ENCODE results near the gene DDX46.
"Not testable (repeated sequence)": the region's sequence is repeated elsewhere in the genome, so short reads cannot be mapped to it uniquely, and the experiment has no call there.

DDX46 gene

DNA sequence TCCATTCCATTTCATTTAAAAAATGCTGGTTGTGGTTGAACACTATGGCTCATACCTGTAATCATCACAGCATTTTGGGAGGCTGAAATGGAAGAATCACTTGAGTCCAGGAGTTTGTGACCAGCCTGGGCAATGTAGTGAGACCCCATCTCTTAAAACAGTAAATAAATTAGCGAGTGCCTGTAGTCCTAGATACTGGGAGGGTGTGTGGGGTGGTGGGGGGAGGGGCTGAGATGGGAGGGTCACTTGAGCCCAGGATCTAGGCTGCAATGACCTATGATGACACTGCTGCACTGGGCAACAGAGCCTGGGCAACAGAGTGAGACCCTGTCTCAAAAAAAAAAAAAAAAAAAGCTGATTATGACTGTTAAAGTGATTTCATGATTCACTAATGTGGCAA is 29.1 kb downstream of the DDX46 start:
- DNase-seq, result no peak

DNA sequence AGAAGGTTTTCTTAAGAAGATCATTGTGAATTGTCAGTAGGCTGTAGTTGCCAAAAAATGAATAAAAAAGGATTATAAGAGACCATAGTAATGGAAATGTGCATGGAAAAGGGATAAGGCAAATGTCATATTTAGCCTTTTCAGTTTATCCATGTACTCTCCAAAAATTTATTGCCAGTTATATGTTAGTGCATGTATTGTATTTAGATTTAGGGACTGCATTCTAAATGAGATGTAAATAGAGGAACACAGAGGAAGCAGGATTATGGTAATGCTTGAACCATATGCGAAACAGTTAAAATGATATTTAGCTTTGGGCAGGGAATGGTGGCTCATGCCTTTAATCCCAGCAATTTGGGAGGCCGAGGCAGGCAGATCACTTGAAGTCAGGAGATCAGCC is 33.0 kb downstream of the DDX46 start:
- no peak for DNase-seq

DNA sequence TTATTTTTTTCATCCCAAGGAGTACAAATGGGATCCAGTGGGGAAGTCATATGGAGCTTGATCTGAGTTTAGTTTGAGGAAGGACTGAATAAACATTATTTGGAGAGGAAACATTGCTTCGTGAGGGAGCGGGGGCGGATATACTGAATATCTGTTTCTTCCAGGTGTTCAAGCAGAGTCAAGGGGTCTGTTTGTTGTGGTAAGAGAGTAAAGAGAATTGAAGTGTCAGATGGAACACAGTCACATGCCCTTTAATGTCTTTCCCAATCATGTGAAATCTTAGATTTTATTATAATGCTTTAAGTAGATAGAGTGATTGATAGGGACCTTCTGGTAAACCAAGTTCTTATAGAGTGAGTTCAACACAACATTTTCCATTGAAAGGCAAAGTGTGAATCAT is 33.7 kb downstream of the DDX46 start:
- DNase-seq, result no peak

DNA sequence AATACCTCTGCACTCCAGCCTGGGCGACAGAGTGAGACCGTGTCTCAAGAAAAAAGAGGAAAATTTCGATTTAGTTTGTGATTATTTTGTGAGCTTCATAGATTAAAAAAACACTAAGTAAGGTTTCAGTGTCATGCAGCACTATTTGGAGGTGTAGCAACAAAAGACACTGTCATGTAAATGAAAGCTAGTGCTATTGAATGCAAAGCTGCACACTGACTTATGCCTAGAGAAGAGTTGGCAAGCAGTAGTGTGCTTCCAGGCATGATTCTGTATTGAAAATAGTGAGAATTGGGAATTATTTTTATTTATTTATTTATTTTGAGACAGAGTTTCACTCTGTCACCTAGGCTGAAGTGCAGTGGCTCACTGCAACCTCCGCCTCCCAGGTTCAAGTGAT is 34.5 kb downstream of the DDX46 start:
- DNase-seq, result no peak

DNA sequence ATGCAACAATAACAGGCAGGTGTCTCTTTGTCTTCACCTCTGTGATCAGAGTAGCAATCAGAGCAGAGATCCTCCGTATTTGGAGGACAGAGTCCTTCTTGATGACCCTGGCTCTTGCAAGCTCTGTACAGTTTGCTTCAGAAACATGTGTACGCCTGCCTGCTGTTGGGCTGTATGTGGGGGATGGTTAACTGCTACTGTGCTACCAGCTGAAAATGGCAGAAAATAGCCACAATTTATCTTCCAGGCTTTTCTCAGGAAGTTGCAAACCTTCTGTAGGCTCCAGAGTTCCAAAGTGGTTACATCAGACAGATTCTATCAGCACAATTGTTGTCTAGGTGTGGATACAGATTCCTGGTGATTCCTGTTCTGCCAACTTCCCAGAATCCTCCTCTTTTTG is 35.5 kb downstream of the DDX46 start:
- no peak for DNase-seq

DNA sequence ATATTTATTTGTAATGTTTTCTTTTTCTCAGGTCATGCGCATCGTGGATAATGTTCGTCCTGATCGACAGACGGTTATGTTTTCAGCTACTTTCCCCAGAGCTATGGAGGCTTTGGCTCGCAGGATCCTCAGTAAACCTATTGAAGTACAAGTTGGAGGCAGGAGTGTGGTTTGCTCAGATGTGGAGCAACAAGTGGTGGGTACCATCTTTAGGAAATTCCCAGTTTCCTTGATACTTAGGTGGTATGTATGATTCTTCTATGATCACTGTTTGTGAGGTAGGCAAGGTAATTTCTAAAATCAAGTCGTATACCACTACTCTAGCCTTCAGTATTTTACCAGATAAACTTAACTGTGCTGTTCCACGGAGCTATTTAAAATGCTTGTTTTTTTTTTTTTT is 36.2 kb downstream of the DDX46 start:
- no peak for DNase-seq

DNA sequence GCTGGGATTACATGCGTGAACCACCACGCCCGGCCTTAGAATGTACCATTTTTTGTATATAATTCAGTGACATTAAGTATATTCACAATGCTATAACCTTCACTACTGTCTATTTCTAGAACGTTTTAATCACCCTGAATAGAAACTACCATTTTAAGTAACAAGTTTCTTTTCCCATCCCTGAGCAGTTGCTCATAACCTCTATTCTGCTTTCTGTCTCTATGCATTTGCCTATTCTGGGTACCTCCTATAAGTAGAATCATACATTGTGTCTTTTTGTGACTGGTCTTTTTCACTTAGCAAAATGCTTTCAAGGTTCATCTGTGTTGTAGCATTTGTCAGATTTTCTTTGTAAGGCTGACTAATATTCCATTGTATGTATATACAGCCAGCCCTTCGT is 39.9 kb downstream of the DDX46 start:
- no peak for DNase-seq

DNA sequence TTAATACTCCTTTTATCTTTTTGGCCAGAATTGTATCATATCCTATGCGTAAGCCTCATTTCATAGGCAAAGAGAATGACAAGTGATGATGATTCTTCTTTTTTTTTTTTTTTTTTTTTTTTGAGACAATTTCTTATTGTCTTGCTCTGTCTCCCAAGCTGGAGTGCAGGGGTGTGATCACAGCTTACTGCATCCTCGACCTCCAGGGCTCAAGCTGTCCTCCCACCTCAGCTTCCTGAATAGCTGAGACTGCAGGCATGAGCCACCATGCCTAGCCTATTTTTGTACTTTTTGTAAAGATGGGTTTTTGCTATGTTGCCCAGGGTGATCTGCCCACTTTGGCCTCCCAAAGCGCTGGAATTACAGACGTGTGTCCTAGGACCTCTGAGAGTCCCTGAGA is 45.2 kb downstream of the DDX46 start:
- DNase-seq, result no peak

DNA sequence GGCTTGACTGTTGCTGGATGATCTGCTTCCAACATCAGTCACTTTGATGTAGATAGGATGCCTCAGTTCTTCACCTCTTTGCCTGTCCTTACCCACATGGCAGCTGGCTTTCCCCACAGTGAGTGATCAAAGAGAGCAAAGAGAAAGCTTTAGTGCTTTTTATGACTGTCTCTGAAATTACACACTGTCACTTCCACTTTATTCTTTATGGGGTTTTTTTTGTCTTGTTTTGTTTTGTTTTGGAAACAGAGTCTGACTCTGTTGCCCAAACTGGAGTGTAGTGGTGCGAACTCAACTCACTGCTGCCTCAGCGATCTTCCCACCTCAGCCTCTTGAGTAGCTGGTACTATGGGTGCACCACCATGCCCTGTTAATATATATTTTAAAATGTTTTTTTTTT is 54.8 kb downstream of the DDX46 start:
- no peak for DNase-seq

DNA sequence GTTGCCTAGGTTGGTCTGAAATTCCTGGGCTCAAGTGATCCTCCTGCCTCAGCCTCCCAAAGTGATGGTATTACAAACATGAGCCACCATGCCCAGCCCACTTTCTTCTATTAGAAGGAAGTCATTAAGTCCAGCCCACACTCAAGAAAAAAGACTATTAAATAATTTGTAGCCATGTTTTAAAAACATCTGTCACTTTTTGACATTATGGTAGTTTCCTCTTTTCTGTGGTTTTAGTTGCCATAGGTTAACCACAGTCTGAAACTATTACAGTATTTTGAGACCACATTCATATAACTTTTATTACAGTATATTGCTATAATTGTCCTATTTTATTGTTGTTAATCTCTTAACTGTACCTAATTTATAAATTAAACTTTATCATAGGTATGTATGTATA is 55.2 kb downstream of the DDX46 start:
- DNase-seq, result no peak

DNA sequence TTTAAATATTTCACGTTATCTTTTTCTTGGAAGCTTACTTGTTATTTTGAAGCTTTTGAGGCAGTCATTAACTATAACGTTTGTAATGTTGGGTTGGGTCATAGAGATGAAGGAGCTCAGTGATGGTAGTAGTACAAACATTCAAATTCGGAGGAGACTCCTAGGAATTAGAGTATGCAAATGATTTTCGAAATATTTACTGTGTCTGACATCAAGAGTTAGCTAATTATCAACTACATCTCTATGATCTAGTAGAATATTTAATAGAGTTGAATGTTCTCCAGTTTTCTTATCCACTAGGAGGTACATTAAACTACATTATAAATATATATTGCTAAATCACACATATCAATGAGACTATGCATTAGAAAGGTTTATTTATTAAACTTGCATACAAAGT is 58.4 kb downstream of the DDX46 start:
- no peak for DNase-seq

DNA sequence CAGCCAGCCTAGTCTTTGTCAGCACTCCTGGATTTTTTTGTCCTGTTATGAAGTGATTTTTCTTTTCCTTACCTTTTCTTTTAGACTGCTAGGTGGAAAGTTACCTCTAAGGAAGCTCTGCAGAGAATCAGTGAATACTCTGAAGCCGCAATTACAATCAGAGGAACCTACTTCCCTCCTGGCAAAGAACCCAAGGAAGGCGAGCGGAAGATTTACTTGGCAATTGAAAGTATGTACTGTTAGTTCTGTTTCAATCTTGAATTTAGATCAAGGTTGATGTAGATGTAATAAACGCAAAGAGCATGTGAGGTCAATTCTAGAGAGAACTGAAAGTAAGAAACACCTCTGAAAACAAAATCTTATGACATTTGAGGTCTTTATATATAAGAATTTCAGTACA is 60.2 kb downstream of the DDX46 start:
- no peak for DNase-seq

DNA sequence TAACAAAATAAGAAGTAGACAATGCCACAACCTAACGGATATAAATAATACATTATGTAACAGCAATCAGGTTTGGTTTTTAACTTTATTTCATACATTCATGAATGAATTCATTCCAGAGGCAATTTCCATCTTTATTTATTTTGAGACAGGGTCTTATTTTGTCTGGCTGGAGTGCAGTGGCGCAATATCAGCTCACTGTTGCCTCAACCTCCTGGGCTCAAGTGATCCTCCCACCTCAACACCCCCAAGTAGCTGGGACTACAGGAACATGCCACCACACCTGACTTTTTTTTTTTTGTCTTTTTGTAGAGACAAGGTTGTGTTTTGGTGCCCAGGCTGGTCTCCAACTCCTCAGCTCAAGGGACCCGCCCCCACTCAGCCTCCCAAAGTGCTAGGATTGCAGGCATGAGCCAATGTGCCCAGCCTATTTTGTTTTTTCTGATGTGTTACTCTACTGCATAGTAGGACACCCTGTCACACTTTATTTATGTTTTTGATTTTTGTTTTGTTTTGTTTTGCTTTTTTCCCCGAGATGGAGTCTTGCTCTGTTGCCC is 60.9 kb downstream of the DDX46 start:
- no peak for DNase-seq

DNA sequence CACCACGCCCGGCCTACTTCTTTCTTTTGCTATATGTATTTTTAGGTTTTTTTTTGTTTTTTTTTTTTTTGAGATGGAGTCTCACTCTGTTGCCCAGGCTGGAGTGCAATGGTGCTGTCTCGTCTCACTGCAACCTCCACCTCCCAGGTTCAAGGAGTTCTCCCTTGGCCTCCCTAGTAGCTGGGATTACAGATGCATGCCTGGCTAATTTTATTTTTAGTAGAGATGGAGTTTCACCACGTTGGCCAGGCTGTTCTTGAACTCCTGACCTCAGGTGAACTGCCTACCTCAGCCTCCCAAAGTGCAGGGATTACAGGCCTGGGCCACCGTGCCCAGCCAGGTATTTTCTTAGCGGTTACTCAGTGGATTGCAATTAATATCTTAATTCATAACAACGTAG is 63.3 kb downstream of the DDX46 start:
- no peak for DNase-seq

DNA sequence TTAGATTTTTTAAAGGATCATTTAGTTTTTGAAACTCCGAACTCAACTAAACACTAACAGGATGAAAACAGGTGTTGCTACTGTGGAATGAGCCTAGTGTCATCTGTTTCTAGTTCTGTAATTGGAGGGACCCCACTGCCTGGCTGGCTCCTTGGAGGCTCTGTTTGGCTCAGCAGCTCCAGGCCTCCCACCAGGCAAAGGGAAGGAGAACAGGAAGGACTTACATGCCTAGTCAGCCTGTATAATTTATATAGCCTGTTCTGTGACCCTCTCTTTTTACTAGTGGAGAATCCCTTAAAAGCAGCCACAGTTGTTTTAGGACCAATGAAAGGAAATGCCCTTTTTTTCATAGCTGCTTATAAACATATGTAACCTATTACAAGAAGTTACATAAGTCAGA is 66.1 kb downstream of the DDX46 start:
- no peak for DNase-seq

DNA sequence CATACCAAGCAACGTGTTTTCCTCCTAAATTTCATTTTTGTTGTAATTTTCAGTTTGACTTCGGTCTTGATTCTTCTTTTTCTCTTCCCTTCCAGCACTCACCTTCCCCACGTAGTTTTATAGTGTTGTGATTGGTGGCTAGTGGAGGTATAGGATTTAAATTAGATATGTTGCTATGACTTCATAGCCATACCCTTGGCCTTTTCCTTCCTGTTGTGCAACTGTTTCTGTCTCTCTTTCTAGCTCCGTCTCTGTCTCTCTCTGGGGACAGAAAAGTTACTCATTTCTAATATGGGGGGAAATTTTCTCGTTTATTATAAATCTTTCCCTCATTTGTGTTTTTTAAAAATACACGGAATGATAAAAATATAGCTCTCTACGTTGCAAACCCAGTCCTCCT is 66.6 kb downstream of the DDX46 start:
- DNase-seq, result no peak

DNA sequence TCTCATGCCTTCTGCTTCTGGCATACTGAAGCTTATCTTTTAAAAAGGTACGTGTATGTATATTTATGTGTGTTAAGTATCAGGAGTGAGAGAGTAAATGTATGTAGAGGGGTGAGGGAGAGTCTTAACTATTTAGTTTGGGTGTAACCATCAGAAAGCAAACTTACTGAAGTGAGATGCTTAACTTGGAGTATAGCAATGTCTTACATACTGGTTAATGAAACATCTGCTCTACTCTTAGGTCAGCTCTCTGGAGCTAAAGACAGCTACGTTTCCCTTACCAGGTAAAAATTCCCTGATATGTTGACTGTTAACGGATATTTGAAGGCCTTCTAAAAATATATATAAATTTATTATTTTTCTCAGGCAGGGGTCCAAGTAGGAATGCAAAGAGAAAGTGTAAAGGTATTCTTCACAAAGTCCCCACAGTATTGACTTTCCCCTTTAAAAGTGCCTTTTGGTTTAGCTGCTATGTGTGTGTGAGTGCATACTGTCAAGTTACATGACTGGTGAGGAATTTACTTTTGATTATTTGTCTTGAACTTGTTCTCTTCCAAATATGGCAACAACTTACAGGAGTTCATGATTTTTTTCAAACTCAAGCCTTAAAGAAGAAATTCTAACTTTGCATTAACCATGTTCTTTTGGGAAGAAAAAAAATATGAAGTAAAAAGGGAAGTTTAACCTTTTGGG is 74.9 kb downstream of the DDX46 start:
- no peak for DNase-seq

DNA sequence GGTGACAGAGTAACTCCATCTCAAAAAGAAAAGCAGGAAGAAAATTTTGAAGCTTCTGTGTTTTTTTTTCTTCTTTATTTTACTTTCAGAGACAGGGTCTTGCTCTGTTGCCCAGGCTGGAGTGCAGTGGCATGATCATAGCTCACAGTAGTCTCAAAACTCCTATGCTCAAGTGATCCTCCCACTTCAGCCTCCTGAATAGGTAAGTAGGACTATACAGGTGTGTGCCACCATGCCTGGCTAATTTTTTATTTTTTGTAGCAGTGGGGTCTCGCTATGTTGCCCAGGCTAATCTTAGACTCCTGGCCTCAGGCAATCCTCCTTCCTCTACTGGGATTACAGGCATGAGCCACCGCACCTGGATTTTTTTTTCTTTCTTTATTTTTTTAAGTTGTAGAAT is 77.0 kb downstream of the DDX46 start:
- no peak for DNase-seq

DNA sequence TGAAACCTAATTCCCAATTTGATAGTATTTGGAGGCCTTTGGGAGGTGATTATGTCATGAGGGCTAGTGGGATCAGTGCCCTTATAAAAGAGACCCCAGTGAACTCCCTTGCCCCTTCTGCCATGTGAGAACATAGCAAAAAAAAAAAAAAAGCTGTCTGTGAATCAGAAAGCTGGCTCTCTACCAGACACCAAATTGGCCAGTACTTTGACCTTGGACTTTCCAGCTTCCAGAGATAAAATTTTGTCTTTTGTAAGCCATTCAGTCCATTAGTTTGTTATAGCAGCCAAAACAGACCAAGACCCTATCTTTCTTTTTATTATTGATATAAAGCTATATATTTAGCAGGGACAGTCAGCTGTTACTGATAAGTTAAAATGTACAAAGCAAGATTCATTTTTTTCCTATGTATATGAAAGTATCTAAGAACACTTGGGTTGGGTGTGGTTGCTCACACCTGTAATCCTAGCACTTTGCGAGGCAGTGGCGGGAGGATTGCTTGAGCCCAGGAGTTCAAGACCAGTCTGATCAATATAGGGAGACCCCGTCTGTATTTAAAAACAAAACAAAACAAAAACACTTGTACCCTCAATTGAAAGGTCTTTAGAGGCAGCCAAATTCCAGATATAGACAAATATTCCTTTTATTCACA is 79.1 kb downstream of the DDX46 start:
- DNase-seq, result no peak

DNA sequence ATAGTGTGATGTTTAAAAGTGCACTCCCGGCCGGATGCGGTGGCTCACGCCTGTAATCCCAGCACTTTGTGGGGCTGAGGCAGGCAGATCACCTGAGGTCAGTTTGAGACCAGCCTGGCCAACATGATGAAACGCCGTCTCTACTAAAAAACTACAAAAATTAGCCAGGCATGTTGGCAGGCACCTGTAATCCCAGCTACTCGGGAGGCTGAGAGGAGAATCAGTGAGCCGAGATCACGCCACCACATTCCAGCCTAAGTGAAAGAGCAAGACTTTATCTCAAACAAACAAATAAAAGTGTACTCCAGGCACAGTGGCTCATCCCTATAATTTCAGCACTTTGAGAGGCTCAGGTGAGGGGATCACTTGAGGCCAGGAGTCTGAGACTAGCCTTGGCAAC is 79.8 kb downstream of the DDX46 start:
- not testable (repeated sequence) for DNase-seq

DNA sequence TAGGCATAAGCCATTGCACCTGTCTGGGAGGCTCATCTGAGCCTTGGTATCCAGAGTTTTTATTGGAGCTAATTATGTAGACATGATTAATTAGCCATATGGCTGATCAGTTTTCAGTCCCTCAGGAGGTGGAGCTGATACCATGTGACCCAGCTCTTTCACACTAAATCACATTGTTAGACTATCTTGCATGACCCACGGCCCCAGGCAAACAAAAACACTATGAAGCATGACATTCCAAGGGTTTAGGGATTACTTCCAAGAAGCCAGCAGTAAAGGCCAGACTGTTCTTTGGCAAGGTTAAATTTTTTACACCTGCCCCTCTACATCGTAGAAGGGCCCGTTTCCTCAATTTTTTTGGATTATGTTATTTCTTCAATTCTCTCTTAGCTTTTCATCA is 82.2 kb downstream of the DDX46 start:
- DNase-seq, result no peak

DNA sequence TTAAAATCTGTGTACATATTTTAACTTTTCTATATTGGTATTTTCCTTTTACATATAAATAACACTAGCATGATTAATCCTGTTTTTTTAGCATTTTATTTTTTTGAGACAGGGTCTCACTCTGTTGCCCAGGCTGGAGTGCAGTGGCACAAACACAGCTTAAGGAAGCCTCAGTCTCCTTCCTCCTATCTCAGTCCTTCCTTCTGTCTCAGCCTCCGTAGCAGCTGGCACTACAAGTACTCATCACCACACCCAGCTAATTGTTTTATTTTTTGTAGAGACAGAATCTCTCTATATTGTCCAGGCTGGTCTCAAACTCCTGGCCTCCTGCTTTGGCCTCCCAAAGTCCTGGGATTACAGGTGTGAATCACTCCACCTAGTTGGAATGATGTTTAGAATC is 85.7 kb downstream of the DDX46 start:
- DNase-seq, result no peak

DNA sequence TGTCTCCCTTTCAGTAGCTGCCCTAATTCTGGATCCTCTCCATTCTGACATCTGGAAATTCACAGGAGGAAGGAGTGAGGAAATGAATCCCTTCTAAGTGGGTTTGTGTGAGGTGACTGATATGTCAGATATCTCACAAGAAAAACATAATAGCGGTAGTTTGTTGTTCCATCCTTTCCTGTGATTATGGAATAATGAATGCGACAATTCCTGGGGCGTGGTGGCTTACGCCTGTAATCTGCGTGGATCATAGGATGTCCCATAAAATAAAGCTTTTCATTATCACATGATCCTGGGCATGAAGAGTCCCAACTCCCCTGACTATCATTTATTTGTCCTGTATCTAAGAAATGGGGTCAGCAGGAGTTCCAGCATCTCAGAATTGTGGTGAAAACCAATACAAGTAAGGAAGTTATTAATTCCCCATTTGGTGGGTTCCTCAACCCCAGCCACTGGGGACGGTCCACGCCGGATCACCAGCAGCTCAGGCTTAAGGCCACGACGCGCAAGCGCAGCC is 86.8 kb downstream of the DDX46 start:
- no peak for DNase-seq

DNA sequence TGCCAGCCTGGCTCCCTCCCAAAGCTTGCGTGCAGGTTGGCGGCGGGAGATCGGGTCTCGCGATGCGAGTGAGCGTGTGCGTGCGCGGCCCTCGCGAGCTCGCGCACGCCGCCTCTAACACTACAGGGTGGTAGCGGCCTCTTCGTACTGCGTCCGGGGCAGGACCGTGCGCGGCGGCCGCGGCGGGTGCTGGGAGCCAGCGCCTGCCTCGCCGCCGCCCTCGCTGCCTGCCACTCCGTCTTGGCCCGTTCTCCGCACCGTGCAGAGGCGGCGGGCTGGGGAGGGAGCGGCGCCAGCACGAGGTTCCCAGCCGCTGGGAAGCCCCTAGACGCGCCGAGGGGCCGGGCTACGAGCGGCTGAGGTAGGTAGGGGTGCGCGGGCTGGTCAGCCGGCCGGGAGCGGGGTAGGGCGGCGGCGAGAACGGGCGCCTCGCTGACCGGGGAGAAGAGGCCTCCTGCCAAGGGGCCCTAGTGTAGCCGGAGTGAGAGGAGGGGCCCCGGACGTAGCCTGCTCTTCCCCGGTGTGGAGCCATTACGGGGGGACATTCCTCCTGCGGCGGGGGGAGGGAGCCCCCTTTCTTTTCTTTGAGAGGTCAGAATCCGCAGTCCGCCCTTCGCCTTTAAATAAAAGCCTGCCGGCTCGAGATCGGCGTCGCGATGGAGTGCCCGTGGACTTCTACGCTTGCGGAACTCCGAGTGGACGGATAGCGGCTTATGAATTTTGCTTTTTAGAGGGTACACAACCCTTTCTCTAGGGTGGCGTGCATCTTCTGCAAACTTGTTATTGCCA is 87.5 kb downstream of the DDX46 start, which contains the start of gene C5orf24:
Gene C5orf24 (plus strand): TSS at position 117 of the 789 bp plus-strand sequence. CDS start 8,933 bp downstream, outside the sequence.
- DNase-seq, result peak; percentile 77

Data from activated T-cell treated with anti-CD3 and anti-CD28 coated beads for 4 hours (primary cell).